Psoas muscle (tissue), 8 donors: Measurements from ENCODE around the gene CERS1. TPM values are rescaled to one million over a fixed set of nuclear protein-coding genes. Genes with fewer than 3 reads are reported as not detected.
A peak's percentile ranks its signal among the peaks of the same experiment; 100 is the strongest.

Source experiments
- ATAC-seq, 4 donors: fragments of 200-7000 bp; cut with Tn5 transposase; one replicate each; pipeline ENCODE4 v1.9.1; 2020; ENCODE audit warnings: moderate library complexity in 3 of 4, mild to moderate bottlenecking in 2 of 4
- DNase-seq, 2 donors: peaks; one replicate each; pipeline ENCODE4 v3.0.0-alpha.2; 2020
- H3K27ac ChIP-seq: fragments of 200-600 bp; one replicate; pipeline ENCODE4 v1.8.0; 2022
- H3K27me3 ChIP-seq, 3 donors: fragments of 200-600 bp in 1 of 3; one replicate each; pipeline versions ENCODE4 v1.6.1 to v1.8.0; 2013 to 2022; ENCODE audit warnings: low read length in 2 of 3, mild to moderate bottlenecking in 2 of 3, moderate library complexity in 1 of 3; ENCODE audit not compliant: insufficient read depth in 3 of 3
- H3K36me3 ChIP-seq, 2 donors: fragments of 200-600 bp in 1 of 2; one replicate each; pipeline versions ENCODE4 v1.6.1 to v1.8.0; 2013 to 2022; ENCODE audit warnings: low read depth in 1 of 2, mild to moderate bottlenecking in 1 of 2, moderate library complexity in 1 of 2; ENCODE audit not compliant: insufficient read depth in 1 of 2
- H3K4me1 ChIP-seq: fragments of 200-600 bp; one replicate; pipeline ENCODE4 v1.8.0; 2022
- H3K4me3 ChIP-seq: fragments of 200-600 bp; one replicate; pipeline ENCODE4 v1.8.0; 2022; ENCODE audit warnings: mild to moderate bottlenecking
- H3K9me3 ChIP-seq: fragments of 200-600 bp; one replicate; pipeline ENCODE4 v1.8.0; 2022
- WGBS, 3 donors: extraction: QIAGEN DNeasy Blood & Tissue Kit; methylation state at CpG; one replicate each; pipeline versions ENCODE4 v1.1.6 to v1.1.7; 2013; 5-methylcytosine and 5-hydroxymethylcytosine counted together
- intact Hi-C, 2 donors: fragments of 100-400 bp; cut with DNase I; formaldehyde crosslinking; loops; one replicate each; pipeline versions ENCODE4 v1.11.0 to v1.14.2; 2022
- polyA plus RNA-seq, 3 donors: library from polyadenylated mRNA; stranded (reverse); fragments of 200-250 nt; gene quantifications; one replicate each; pipeline ENCODE4 v1.2.3, GENCODE V29; 2013
- total RNA-seq, 4 donors: library from RNA; stranded (reverse); fragmentation: NEBNext Ultra II Directional in 2 of 4; extraction: Animal tissue kit (Norgen Biotek cat#: 25700) in 2 of 4; gene quantifications; one replicate each; pipeline versions ENCODE4 v1.2.1 to v1.2.4, GENCODE V29; 2021 to 2023
- TF ChIP-seq, protein P1 (sequence below): fragments of 200-600 bp; IDR thresholded peaks from one replicate; pipeline ENCODE4 v1.8.0; 2022; ENCODE audit warnings: antibody characterized with exemption
- donor health status: healthy with polysubstance abuse.
- donor health status: DM: no; HTN: no; CAD: no; lungs with moderate emphysema.
- donor health status: Bipolar disorder and iron deficiency.
- donor health status: healthy.
- donor health status: DM: yes; HTN: yes; CAD: no.
- donor health status: DM: no; HTN: no; CAD: no.
- donor health status: DM: no; HTN: no; CAD: no.
- donor health status: DM: yes; HTN: yes; CAD: no.

The CERS1 gene
- total and polyA plus RNA-seq, 7 donors: 2.1 to 6.4 (median 4.5) TPM

DNA sequence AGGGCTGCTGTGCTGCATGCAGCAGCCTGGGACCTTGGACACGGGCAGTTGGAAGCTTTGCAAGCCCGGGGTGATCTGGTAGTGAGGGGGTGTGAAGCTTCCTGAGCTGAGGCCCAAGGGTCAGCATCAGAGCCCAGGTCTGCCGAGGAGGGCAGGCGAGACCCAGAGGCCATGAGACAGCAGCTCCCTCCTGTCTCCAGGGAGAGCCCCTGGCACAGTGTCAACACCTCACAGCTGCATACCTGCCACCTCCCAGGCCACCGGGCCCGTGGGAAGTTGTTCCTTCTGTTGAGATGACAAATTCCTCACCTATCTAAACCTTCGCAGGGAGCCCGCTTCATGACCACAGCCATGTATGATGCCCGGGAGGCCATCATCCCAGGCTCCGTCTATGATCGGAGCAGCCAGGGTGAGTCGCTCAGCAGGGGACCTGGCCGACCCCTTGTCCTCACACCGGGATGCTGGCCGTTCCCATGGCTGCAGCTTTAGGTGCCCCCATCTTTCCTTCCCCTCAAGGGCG lies 32.1 kb downstream of the CERS1 start:
- 67 to 73% (median 69%) methylated on average over 16 of the region's 16 CpGs for WGBS, 3 donors
- intact Hi-C loops: no loop called here

DNA sequence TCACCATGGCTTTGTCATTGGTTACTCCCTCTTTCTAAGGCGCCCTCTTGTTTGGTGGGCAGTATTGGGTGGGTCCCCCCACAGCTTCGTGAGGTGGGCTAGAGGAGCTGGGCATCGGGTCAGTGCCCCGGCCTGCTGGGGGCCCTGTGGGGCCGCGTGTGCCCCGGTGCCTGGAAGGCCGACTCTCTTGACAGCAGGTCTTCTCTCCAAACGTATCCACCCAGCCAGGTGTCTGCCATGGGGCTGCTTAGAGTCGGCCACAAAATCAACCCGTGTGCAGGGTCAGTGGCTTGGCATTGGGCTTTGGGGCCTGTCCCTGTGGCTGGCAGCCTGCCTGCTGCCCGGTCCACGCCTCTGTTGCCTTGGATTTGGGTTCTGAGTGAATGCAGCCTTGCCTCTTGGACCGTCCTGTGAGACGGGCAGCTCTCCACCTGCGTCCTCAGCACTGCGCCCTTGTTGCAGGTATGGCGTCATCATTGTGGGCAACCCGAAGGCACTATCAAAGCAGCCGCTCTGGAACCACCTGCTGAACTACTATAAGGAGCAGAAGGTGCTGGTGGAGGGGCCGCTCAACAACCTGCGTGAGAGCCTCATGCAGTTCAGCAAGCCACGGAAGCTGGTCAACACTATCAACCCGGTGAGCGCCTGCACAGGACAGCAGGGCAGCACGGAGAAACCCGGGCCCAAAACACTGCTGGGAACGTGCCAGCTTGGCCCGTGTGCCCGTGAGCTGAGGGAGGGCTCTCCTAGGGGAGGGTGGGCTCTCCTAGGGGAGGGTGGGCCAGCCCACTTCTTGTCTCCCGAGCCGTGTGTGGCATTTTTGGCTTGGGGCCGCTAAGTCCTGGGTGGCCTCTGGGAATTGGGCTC lies 32.7 kb downstream of the CERS1 start:
- Histone ChIP-seq H3K27me3 (no peaks in the 10 kb centered on the region), H3K36me3 (peaks cover 9 to 100% of the 10 kb centered on the region in 2 donors), H3K27ac (no peak overlapping the region), H3K4me3 (no peak overlapping the region), H3K4me1 (peaks cover 15% of the 10 kb centered on the region), H3K9me3 (no peaks in the 10 kb centered on the region)
- DNase-seq: peak in 1 of 2 donors; percentile 12
- WGBS, 3 donors: 80 to 81% (median 80%) methylated on average over 31 to 33 of the region's 33 CpGs
- TF ChIP-seq, protein P1, sequence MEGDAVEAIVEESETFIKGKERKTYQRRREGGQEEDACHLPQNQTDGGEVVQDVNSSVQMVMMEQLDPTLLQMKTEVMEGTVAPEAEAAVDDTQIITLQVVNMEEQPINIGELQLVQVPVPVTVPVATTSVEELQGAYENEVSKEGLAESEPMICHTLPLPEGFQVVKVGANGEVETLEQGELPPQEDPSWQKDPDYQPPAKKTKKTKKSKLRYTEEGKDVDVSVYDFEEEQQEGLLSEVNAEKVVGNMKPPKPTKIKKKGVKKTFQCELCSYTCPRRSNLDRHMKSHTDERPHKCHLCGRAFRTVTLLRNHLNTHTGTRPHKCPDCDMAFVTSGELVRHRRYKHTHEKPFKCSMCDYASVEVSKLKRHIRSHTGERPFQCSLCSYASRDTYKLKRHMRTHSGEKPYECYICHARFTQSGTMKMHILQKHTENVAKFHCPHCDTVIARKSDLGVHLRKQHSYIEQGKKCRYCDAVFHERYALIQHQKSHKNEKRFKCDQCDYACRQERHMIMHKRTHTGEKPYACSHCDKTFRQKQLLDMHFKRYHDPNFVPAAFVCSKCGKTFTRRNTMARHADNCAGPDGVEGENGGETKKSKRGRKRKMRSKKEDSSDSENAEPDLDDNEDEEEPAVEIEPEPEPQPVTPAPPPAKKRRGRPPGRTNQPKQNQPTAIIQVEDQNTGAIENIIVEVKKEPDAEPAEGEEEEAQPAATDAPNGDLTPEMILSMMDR: no peak
- intact Hi-C loops: no loop called here
- ATAC-seq: no peak

More for the DNA sequence above, 32.1 kb downstream of the CERS1 start:
- Histone ChIP-seq H3K36me3 (peaks cover 9 to 98% of the 10 kb centered on the region in 2 donors), H3K4me1 (peaks cover 14% of the 10 kb centered on the region), H3K9me3 (no peaks in the 10 kb centered on the region), H3K27ac (no peak overlapping the region), H3K27me3 (no peaks in the 10 kb centered on the region), H3K4me3 (no peak overlapping the region)
- ATAC-seq (no peak), DNase-seq (peak in 1 of 2 donors; percentile 11)
- TF ChIP-seq, protein P1: no peak

DNA sequence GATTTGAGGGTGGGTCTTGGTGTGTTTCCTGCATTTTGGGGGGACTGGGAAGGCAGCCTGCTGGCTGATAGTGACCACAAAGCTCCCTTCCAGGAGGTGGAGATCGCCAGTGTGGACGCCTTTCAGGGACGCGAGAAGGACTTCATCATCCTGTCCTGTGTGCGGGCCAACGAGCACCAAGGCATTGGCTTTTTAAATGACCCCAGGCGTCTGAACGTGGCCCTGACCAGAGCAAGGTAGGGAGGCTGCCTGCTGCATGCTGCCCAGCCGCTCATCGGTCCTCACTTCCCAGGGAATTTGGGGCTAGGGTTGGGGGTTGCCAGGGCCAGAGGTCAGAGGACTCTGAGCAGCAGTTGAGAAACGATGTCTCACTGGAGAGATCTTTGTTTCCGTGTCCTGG lies 34.0 kb downstream of the CERS1 start:
- WGBS, 3 donors: 92% methylated on average over 12 of the region's 12 CpGs
- intact Hi-C loops: no loop called here

DNA sequence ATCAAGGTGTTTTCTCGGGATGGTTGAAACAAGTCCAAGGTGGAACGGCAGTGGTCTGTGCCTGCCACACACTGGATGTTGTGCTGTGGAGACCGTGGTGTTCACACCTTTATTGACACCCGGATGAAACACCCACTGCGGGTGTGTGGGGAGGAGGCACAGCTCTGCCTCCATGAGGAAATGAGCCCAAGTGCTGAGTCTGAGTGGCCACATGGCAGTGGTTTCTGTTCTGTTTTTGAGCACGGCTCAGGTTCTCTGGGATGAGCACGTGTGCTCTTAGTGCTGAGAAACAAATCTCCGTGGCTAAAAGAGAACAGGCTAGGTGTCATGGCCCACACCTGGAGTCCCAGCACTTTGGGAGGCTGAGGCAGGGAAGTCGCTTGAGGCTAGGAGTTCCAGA lies 34.7 kb downstream of the CERS1 start:
- TF ChIP-seq, protein P1: no peak
- Histone ChIP-seq H3K9me3 (no peaks in the 10 kb centered on the region), H3K4me1 (peaks cover 15% of the 10 kb centered on the region), H3K4me3 (no peak overlapping the region), H3K27me3 (no peaks in the 10 kb centered on the region), H3K27ac (no peak overlapping the region), H3K36me3 (peaks cover 8 to 100% of the 10 kb centered on the region in 2 donors)
- ATAC-seq (no peak), DNase-seq (no peak)
- 81 to 83% (median 83%) methylated on average over 9 of the region's 9 CpGs for WGBS, 3 donors
- intact Hi-C loops: no loop called here

More for the DNA sequence above, 34.0 kb downstream of the CERS1 start:
- ATAC-seq: no peak
- DNase-seq: peak in 1 of 2 donors; percentile 6
- Histone ChIP-seq H3K27ac (no peak overlapping the region), H3K4me1 (peaks cover 15% of the 10 kb centered on the region), H3K4me3 (no peak overlapping the region), H3K9me3 (no peaks in the 10 kb centered on the region), H3K27me3 (no peaks in the 10 kb centered on the region), H3K36me3 (peaks cover 9 to 100% of the 10 kb centered on the region in 2 donors)
- TF ChIP-seq, protein P1: no peak
